Suprapubic skin (tissue), 4 donors: ENCODE results near the gene INF2. TPM values are rescaled to one million over a fixed set of nuclear protein-coding genes. Genes with fewer than 3 reads are reported as not detected.
A peak's percentile ranks its signal among the peaks of the same experiment; 100 is the strongest.

Experiments
- DNase-seq, 2 donors: peaks; one replicate each; pipeline ENCODE4 v3.0.0-alpha.2; 2019; ENCODE audit warnings: low spot score in 2 of 2
- H3K27ac ChIP-seq: fragments of 200-600 bp; sonication (generic); one replicate; pipeline ENCODE4 v1.5.1; 2019
- H3K27me3 ChIP-seq: fragments of 200-600 bp; sonication (generic); one replicate; pipeline ENCODE4 v1.5.1; 2019
- H3K36me3 ChIP-seq: fragments of 200-600 bp; sonication (generic); one replicate; pipeline ENCODE4 v1.5.1; 2019
- H3K4me1 ChIP-seq: fragments of 200-600 bp; sonication (generic); one replicate; pipeline ENCODE4 v1.5.1; 2019
- H3K4me3 ChIP-seq: fragments of 200-600 bp; sonication (generic); one replicate; pipeline ENCODE4 v1.5.1; 2019; ENCODE audit warnings: mild to moderate bottlenecking
- H3K9me3 ChIP-seq: fragments of 200-600 bp; sonication (generic); one replicate; pipeline ENCODE4 v1.5.1; 2019
- CTCF ChIP-seq, 2 donors: fragments of 200-600 bp in 1 of 2; fragments of 450-650 bp in 1 of 2; sonication (generic) in 1 of 2; IDR thresholded peaks; one replicate each; pipeline ENCODE4 v1.5.1; 2016 to 2019; ENCODE audit warnings: antibody characterized with exemption in 2 of 2, mild to moderate bottlenecking in 1 of 2, moderate library complexity in 1 of 2
- EP300 ChIP-seq: sonication (generic); formaldehyde crosslinking; IDR thresholded peaks from one replicate; pipeline ENCODE4 v1.6.1; 2017; ENCODE audit warnings: antibody characterized with exemption
- POLR2A ChIP-seq, 2 donors: fragments of 450-650 bp; IDR thresholded peaks; one replicate each; pipeline ENCODE4 v1.6.1; 2017; ENCODE audit warnings: antibody characterized with exemption in 2 of 2, mild to moderate bottlenecking in 2 of 2, moderate library complexity in 2 of 2
- POLR2AphosphoS5 ChIP-seq, 3 donors: sonication (generic); formaldehyde crosslinking; IDR thresholded peaks; one replicate each; pipeline ENCODE4 v1.6.1; 2017; ENCODE audit warnings: antibody characterized with exemption in 3 of 3
- WGBS: methylation state at CpG from one replicate; pipeline ENCODE4 v1.1.5; 2018; 5-methylcytosine and 5-hydroxymethylcytosine counted together
- total RNA-seq, 4 donors: library from RNA; depleted of rRNA; stranded (reverse); fragments of >200 nt; gene quantifications; one replicate each; pipeline ENCODE4 v1.1.0, GENCODE V29; 2016

INF2 gene
- total RNA-seq, 4 donors from 2014 or later, result 52.1 to 126 (median 81.8) TPM

- H3K36me3 ChIP-seq, result no peaks in the 10 kb centered on the region
- WGBS, result 35% methylated on average over 7 of the region's 24 CpGs
- H3K4me3 ChIP-seq, result peak overlapping the region; percentile 98
- DNase-seq, result no peak
- no peaks in the 10 kb centered on the region for H3K9me3 ChIP-seq
- H3K27me3 ChIP-seq, result no peaks in the 10 kb centered on the region
- peaks cover 70% of the 10 kb centered on the region for H3K4me1 ChIP-seq
- TF ChIP-seq CTCF (IDR thresholded peaks at IDR 0.05) (no peak), POLR2A (IDR thresholded peaks at IDR 0.05) (no peak), POLR2AphosphoS5 (IDR thresholded peaks at IDR 0.05) (no peak), EP300 (no peak)
- peak overlapping the region; percentile 75 for H3K27ac ChIP-seq
Measured at GRCh38 chr14:104688505-104689108, 811 bp upstream of the INF2 start.

GRCh38 chr14:104689881-104690711 is 678 bp downstream of the INF2 start:
- peaks cover 85% of the 10 kb centered on the region for H3K4me1 ChIP-seq
- no peaks in the 10 kb centered on the region for H3K36me3 ChIP-seq
- TF ChIP-seq CTCF (IDR thresholded peaks at IDR 0.05) (no peak), EP300 (no peak), POLR2AphosphoS5 (IDR thresholded peaks at IDR 0.05) (no peak), POLR2A (IDR thresholded peaks at IDR 0.05) (no peak)
- 4% methylated on average over 4 of the region's 50 CpGs for whole genome bisulfite sequencing
- no peak for DNase-seq
- H3K27ac ChIP-seq, result peak overlapping the region; percentile 75
- no peaks in the 10 kb centered on the region for H3K27me3 ChIP-seq
- peak overlapping the region; percentile 98 for H3K4me3 ChIP-seq
- H3K9me3 ChIP-seq, result no peaks in the 10 kb centered on the region

GRCh38 chr14:104690861-104691455 is 1.5 kb downstream of the INF2 start:
- peak overlapping the region; percentile 98 for H3K4me3 ChIP-seq
- H3K27ac ChIP-seq, result no peak overlapping the region
- peaks cover 94% of the 10 kb centered on the region for H3K4me1 ChIP-seq
- WGBS, result 64% methylated on average over 6 of the region's 16 CpGs
- TF ChIP-seq POLR2A (IDR thresholded peaks at IDR 0.05) (no peak), POLR2AphosphoS5 (IDR thresholded peaks at IDR 0.05) (no peak), CTCF (IDR thresholded peaks at IDR 0.05) (no peak), EP300 (no peak)
- DNase-seq, result no peak
- H3K36me3 ChIP-seq, result no peaks in the 10 kb centered on the region
- no peaks in the 10 kb centered on the region for H3K9me3 ChIP-seq
- H3K27me3 ChIP-seq, result no peaks in the 10 kb centered on the region

GRCh38 chr14:104691546-104692260 is 2.3 kb downstream of the INF2 start:
- 60% methylated on average over 1 of the region's 19 CpGs for whole genome bisulfite sequencing
- TF ChIP-seq CTCF (IDR thresholded peaks at IDR 0.05), result no peak
- no peak for TF ChIP-seq EP300
- TF ChIP-seq POLR2A (IDR thresholded peaks at IDR 0.05), result no peak
- TF ChIP-seq POLR2AphosphoS5 (IDR thresholded peaks at IDR 0.05), result no peak
- no peaks in the 10 kb centered on the region for H3K27me3 ChIP-seq
- H3K4me1 ChIP-seq, result peaks cover 96% of the 10 kb centered on the region
- no peak overlapping the region for H3K27ac ChIP-seq
- peak overlapping the region; percentile 98 for H3K4me3 ChIP-seq
- no peak for DNase-seq
- no peaks in the 10 kb centered on the region for H3K36me3 ChIP-seq
- no peaks in the 10 kb centered on the region for H3K9me3 ChIP-seq
